ENCODE data around the gene MRPL58.
"Not testable (repeated sequence)": the region's sequence is repeated elsewhere in the genome, so short reads cannot be mapped to it uniquely, and the experiment has no call there.

MRPL58 gene

GRCh38 chr17:75012346-75013091, at the start of gene MRPL58:
Gene MRPL58 (plus strand): TSS chr17:75012670. CDS start chr17:75012687, 17 bp downstream.
- ChIA-PET CTCF (interaction anchor here (0.8 to 4.3 kb wide), 8 partner anchors 11 to 228 kb away, joined by 3 to 60 read pairs (median 4); partner anchors contain the start of gene CDR2L), POLR2A (interaction anchor here (0.6 to 6.8 kb wide), 52 partner anchors 7 to 393 kb away, joined by 3 to 169 read pairs (median 6); partner anchors contain the start of genes ATP5PD, CDR2L, FDXR and GRB2)
- peak; percentile 90 for DNase-seq (ENCODE audit: extremely low spot score)
- TF ChIP-seq FOXK2 (IDR thresholded peaks at IDR 0.05), result no peak
- TF ChIP-seq ZNF384 (IDR thresholded peaks at IDR 0.05), result no peak
- TF ChIP-seq ELF4 (IDR thresholded peaks at IDR 0.05), result peak; percentile 57
- TF ChIP-seq, protein P1, sequence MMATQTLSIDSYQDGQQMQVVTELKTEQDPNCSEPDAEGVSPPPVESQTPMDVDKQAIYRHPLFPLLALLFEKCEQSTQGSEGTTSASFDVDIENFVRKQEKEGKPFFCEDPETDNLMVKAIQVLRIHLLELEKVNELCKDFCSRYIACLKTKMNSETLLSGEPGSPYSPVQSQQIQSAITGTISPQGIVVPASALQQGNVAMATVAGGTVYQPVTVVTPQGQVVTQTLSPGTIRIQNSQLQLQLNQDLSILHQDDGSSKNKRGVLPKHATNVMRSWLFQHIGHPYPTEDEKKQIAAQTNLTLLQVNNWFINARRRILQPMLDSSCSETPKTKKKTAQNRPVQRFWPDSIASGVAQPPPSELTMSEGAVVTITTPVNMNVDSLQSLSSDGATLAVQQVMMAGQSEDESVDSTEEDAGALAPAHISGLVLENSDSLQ (IDR thresholded peaks at IDR 0.05), result no peak
- TF ChIP-seq L3MBTL2 (conservative IDR thresholded peaks at IDR 0.05), result peak; percentile 47; the same call in 1 of the 2 replicates
- TF ChIP-seq CTBP1 (IDR thresholded peaks at IDR 0.05; ENCODE audit: borderline replicate concordance), result peak; percentile 67; the same call in 1 of the 2 replicates
- TF ChIP-seq NFRKB (IDR thresholded peaks at IDR 0.05), result no peak
- TF ChIP-seq TARDBP (IDR thresholded peaks at IDR 0.05), result no peak
- no peak; the same call in 1 of the 2 replicates for TF ChIP-seq ARNT (IDR thresholded peaks at IDR 0.05)
- no peak for TF ChIP-seq SUZ12 (IDR thresholded peaks at IDR 0.05)
- no peak for TF ChIP-seq SP1 (IDR thresholded peaks at IDR 0.05)

GRCh38 chr17:74963656-74964055, 48.8 kb upstream of the MRPL58 start:
- TF ChIP-seq SP1 (IDR thresholded peaks at IDR 0.05) (no peak), FOXA1 (IDR thresholded peaks at IDR 0.05) (no peak)
- DNase-seq (ENCODE audit: extremely low spot score), result no peak
- ChIA-PET CTCF (interaction anchor here (0.6 to 4.0 kb wide), 7 partner anchors 9 to 142 kb away, joined by 3 to 60 read pairs (median 4); partner anchors contain the start of genes HID1 and MRPL58), POLR2A (interaction anchor here (1.1 to 1.4 kb wide), 2 partner anchors 24 to 71 kb away, joined by 3 to 8 read pairs; partner anchors contain the start of gene CDR2L)

DNA sequence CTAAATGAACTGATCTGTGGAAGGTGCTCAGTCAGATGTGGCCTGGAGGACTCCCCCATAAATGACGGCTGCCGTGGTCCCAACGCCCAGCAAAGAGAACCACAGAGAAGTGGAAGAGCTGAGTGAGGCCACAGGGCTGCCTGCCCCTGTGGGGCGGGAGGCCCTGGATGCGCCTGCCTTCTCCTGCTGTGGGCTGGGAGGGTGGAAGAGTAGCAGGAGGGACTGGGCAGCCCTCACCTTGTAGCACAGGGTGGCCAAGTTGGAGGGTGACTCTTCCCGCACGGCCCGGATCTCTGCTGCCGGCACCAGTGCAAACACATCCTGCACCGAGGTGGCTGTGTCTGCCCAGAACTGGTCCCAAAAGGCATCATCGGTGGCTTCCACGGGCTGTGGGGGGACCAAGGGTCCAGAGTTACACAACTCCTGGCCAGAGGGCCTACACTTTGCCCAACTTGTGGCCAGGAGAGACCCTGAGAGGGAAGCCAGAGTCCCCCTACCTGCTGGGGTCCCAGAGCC, 48.2 kb upstream of the MRPL58 start:
- ChIA-PET CTCF (interaction anchor here (0.6 to 1.5 kb wide), 4 partner anchors 10 to 95 kb away, joined by 3 to 4 read pairs (median 4); no protein-coding TSS in a partner anchor), POLR2A (interaction anchor here (1.1 to 1.5 kb wide), 3 partner anchors 24 to 71 kb away, joined by 3 to 8 read pairs (median 7); partner anchors contain the start of genes CDR2L and MRPL58)
- DNase-seq (ENCODE audit: extremely low spot score), result no peak
- TF ChIP-seq BHLHE40 (IDR thresholded peaks at IDR 0.05; ENCODE audit: borderline replicate concordance) (no peak), FOXA1 (IDR thresholded peaks at IDR 0.05) (no peak), SP1 (IDR thresholded peaks at IDR 0.05) (no peak), ELF4 (IDR thresholded peaks at IDR 0.05) (no peak), HDGF (IDR thresholded peaks at IDR 0.05; ENCODE audit: borderline replicate concordance) (no peak), FOXK2 (IDR thresholded peaks at IDR 0.05) (no peak), NFRKB (IDR thresholded peaks at IDR 0.05) (no peak), ARNT (IDR thresholded peaks at IDR 0.05) (no peak), LEF1 (IDR thresholded peaks at IDR 0.05; ENCODE audit: borderline replicate concordance) (no peak), CTBP1 (IDR thresholded peaks at IDR 0.05; ENCODE audit: borderline replicate concordance) (no peak), ZNF384 (IDR thresholded peaks at IDR 0.05) (no peak), SUZ12 (IDR thresholded peaks at IDR 0.05) (no peak), L3MBTL2 (conservative IDR thresholded peaks at IDR 0.05) (no peak), TARDBP (IDR thresholded peaks at IDR 0.05) (no peak), FOXM1 (IDR thresholded peaks at IDR 0.05; ENCODE audit: borderline replicate concordance) (no peak)
- TF ChIP-seq, protein P1 (IDR thresholded peaks at IDR 0.05), result no peak

DNA sequence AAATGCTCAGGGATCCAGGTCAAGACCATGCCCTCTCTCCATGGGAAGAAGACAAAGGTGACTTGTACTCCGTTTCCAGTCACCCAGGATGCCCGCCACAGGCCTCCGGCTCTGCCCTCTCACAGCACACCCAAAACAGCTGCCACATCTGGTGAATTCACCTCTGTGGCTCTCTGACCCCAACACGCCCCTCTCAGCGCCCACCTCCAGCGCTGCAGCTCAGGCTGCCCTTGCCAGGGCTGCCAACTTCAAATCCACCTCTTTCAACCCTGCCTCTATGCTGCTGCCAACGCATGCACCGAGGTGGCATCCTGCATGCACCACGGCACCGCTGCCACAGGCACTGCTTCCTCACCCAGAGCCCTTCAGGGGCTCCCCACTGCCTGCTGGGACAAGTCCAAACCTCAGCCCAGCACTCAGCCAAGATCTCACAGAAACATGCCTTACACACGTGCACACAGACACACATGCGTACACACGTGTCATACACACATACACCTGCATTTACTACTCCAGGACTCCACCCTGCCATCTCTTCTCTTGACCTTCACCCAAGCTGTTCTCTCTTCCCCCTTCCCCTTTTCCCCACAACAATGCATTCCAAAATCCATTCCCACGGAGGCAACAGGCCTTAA, 47.4 kb upstream of the MRPL58 start:
- TF ChIP-seq ZNF384 (IDR thresholded peaks at IDR 0.05), result no peak
- TF ChIP-seq SP1 (IDR thresholded peaks at IDR 0.05), result no peak
- TF ChIP-seq FOXA1 (IDR thresholded peaks at IDR 0.05), result no peak
- TF ChIP-seq, protein P1 (IDR thresholded peaks at IDR 0.05), result no peak
- no peak for TF ChIP-seq LEF1 (IDR thresholded peaks at IDR 0.05; ENCODE audit: borderline replicate concordance)
- TF ChIP-seq ARNT (IDR thresholded peaks at IDR 0.05), result no peak
- no peak for TF ChIP-seq TARDBP (IDR thresholded peaks at IDR 0.05)
- TF ChIP-seq L3MBTL2 (conservative IDR thresholded peaks at IDR 0.05), result no peak
- no peak for TF ChIP-seq NFRKB (IDR thresholded peaks at IDR 0.05)
- TF ChIP-seq ELF4 (IDR thresholded peaks at IDR 0.05), result no peak
- ChIA-PET CTCF (no interaction called here), POLR2A (interaction anchor here (1.5 kb wide), 1 partner anchor 47 kb away, joined by 7 read pairs; the partner anchor contains the start of gene MRPL58)
- no peak for DNase-seq (ENCODE audit: extremely low spot score)

DNA sequence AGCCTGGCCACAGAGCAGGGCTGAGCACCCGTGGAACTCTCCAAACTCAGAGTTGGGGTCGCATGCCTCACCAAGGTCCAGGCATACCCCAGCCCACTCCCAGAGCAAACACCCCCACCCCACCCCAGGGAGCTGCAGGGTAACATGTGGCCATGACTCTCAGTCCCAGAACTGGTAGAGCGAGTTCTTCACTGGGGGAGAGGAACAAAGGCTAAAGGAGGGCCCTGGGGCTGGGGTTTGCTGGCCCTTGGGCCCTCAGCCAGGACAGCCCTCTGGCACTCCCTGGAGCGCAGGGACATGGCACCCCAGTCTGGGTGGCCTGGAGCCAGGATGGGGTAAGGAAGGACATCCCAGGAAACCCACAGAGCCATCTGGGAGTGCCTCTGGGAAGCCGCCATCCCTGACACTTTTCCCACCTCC, 44.1 kb upstream of the MRPL58 start:
- CTCF ChIA-PET, result interaction anchor here (1.0 kb wide), 1 partner anchor 10 kb away, joined by 4 read pairs; no protein-coding TSS in a partner anchor
- TF ChIP-seq LEF1 (IDR thresholded peaks at IDR 0.05; ENCODE audit: borderline replicate concordance), result no peak
- TF ChIP-seq HDGF (IDR thresholded peaks at IDR 0.05; ENCODE audit: borderline replicate concordance), result no peak
- TF ChIP-seq, protein P1 (IDR thresholded peaks at IDR 0.05), result no peak
- TF ChIP-seq SUZ12 (IDR thresholded peaks at IDR 0.05), result no peak
- no peak for TF ChIP-seq CTBP1 (IDR thresholded peaks at IDR 0.05; ENCODE audit: borderline replicate concordance)
- TF ChIP-seq NFRKB (IDR thresholded peaks at IDR 0.05), result no peak
- no peak for TF ChIP-seq L3MBTL2 (conservative IDR thresholded peaks at IDR 0.05)
- DNase-seq (ENCODE audit: extremely low spot score), result no peak
- POLR2A ChIA-PET, result interaction anchor here (1.2 to 2.9 kb wide), 3 partner anchors 14 to 44 kb away, joined by 4 to 10 read pairs (median 9); partner anchors contain the start of genes CDR2L and MRPL58

DNA sequence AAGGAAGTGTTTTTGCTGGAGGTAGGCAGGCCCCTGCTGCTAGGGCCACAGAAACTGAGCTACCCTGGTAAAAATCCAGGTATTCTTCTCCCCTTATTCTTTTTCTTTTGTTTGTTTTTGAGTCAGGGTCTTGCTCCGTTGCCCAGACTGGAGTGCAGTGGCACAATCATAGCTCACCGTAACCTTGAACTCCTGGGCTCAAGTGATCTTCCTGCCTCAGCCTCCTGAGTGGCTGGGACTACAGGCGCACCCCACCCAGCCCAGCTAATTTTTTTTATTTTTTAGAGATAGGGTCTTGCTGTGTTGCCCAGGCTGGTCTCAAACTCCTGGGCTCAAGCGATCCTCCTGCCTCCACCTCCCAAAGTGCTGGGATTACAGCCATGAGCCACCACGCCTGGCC, 43.0 kb upstream of the MRPL58 start:
- POLR2A ChIA-PET, result interaction anchor here (2.8 to 2.9 kb wide), 2 partner anchors 18 to 43 kb away, joined by 9 to 10 read pairs; partner anchors contain the start of genes CDR2L and MRPL58
- DNase-seq (ENCODE audit: extremely low spot score); CTCF ChIA-PET: not testable (repeated sequence)
